Measurements from ENCODE around the gene NTM.

NTM gene

DNA sequence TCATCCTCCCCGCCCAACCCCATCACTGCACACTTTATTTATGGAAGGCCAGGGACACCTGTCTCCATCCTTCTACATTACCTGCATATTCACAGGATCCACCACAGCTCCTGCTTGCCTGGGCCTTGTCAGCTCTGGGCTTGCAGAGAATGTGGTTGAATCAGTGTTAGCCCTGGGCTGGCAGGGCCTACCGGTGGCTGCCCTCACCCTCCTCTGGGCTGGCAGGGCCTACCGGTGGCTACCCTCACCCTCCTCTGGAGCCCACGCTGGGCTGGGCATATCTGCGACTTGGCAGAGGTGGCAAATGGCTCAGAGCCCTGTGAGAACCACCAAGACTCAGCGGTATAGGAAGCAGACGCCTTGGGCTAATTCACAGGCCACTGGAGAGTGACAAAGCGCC lies 300.9 kb downstream of the NTM start:
- DNase-seq (ENCODE audit: low read depth in 2 of 2): no peak
- TF ChIP-seq CTCF (IDR thresholded peaks at IDR 0.05; ENCODE audit: low read depth, low read length): no peak
- no peak overlapping the region for H3K4me3 ChIP-seq (replicated peaks in 1 of 2; ENCODE audit: low read depth in 2 of 2, low read length in 2 of 2)

GRCh38 chr11:131671734-131672133 lies 301.3 kb downstream of the NTM start:
- TF ChIP-seq CTCF (IDR thresholded peaks at IDR 0.05; ENCODE audit: low read depth, low read length): no peak
- H3K4me3 ChIP-seq (replicated peaks in 1 of 2; ENCODE audit: low read depth in 2 of 2, low read length in 2 of 2): no peak overlapping the region
- DNase-seq (ENCODE audit: low read depth in 2 of 2): no peak

DNA sequence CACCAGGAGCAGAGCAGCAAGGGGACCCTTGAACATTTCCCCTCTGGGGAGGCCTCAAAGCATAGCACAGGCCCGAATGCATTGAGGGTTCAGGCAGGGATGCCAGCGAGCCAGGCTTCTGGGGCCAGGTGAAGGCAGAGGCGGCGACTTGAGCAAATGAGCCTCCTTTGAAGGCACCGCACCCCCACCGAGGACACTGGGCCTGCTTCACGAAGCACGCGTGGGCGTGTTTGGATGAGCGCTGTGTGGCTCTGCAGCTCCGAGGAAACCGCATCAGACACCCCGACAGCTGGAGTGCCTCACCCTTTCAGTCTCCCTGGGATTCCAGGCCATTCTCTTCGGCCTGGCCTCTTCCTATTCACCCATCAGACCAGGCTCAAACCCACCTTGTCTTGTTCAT lies 301.8 kb downstream of the NTM start:
- no peak overlapping the region for H3K4me3 ChIP-seq (replicated peaks in 1 of 2; ENCODE audit: low read depth in 2 of 2, low read length in 2 of 2)
- no peak for TF ChIP-seq CTCF (IDR thresholded peaks at IDR 0.05; ENCODE audit: low read depth, low read length)
- DNase-seq (ENCODE audit: low read depth in 2 of 2): no peak

DNA sequence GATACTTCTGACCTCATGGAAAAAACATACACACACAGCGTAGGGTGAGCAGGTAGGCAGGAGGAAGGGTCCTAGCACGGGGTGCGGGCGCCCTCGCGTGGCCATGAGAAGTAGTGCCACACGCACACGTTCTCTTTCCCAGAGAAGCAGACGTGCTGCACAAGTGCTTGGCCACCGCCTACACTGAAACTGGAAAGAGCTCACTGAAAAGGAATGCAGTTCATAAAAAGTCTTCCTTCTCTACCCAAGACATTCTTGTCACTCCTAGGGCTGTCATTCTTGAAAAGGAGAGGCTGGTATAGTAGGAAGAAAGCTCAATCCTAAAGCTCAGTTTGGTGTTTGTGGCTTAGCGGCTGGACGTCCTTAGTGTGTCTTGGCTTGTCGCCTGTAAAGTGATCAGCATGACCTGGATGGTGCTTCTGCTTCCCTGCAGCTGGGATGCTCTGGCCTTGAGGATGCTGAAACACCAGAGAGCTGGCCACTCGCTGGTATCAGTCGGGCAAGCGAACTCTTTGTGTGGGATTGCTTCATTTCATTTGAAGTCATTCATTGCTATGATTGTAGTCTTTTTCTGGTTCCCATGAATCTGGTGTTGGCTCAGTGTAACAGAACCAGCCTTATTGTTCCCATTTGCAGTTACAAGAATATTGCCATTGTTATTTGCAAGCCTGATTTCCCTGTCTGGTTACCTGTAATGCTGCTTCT lies 303.8 kb downstream of the NTM start:
- peak; percentile 81 to 83 for DNase-seq (ENCODE audit: low read depth in 2 of 2)
- TF ChIP-seq CTCF (IDR thresholded peaks at IDR 0.05; ENCODE audit: low read depth, low read length): peak; percentile 95

GRCh38 chr11:131675121-131675888 lies 304.9 kb downstream of the NTM start:
- no peak for TF ChIP-seq CTCF (IDR thresholded peaks at IDR 0.05; ENCODE audit: low read depth, low read length)
- H3K4me3 ChIP-seq (replicated peaks in 1 of 2; ENCODE audit: low read depth in 2 of 2, low read length in 2 of 2): no peak overlapping the region
- DNase-seq (ENCODE audit: low read depth in 2 of 2): peak; percentile 14 to 55

More for the DNA sequence above, 303.8 kb downstream of the NTM start:
- no peak overlapping the region for H3K4me3 ChIP-seq (replicated peaks in 1 of 2; ENCODE audit: low read depth in 2 of 2, low read length in 2 of 2)

DNA sequence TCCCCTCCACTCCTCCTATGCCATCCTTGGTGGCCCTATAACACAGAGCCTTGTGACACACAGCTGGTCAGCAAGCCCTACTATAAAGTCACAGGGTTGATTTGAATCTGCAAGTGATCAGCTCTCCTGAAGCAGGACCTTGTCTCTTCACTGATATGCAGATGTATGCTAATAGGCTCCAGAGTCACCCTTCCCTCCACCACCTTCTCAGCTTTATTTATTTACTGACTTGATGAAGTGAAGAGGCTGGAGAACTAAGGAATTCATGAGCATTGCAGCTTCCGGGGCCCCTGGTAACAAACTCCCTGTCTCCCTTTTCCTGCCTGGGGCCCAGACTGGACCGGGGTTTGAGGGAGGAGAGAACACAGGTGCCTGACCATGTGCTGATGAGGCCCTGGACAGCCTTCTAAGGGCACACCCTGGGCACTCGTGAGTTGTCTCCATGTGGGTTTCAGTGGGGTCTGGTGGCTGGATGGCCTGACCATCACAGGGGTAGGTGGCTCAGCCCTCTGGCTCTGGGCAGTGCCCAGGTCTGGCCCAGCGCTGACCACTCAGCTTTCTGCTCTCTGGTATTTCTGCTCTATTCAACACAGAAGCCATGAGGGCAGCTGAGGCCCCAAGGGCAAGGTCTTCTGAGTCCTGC lies 307.5 kb downstream of the NTM start:
- DNase-seq (ENCODE audit: low read depth in 2 of 2): no peak
- no peak overlapping the region for H3K4me3 ChIP-seq (replicated peaks in 1 of 2; ENCODE audit: low read depth in 2 of 2, low read length in 2 of 2)
- no peak for TF ChIP-seq CTCF (IDR thresholded peaks at IDR 0.05; ENCODE audit: low read depth, low read length)
